Measurements from ENCODE around the gene MACROD1.

The MACROD1 gene

DNA sequence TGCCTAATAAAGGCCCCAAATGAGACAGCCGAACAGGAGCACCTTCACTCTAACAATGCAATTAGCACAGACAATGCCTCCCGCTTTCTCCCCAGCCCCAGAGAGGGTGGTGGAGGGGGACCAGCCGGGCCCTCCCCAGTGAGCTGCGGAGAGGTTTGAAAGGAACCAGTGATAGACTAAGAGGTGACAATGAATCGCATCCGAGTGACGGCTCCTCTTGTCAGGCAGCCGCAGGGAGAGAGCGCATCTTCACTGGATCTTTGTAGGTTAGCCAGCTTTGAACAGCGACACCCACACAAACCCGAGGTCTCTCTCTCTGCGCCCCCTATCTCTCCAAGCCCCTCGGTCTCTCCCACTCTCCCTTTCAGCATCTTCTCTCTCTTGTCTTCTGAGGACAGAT lies 102.1 kb downstream of the MACROD1 start:
- no peak overlapping the region for H3K4me3 ChIP-seq (ENCODE audit: low read depth, low read length)
- TF ChIP-seq, protein P1, sequence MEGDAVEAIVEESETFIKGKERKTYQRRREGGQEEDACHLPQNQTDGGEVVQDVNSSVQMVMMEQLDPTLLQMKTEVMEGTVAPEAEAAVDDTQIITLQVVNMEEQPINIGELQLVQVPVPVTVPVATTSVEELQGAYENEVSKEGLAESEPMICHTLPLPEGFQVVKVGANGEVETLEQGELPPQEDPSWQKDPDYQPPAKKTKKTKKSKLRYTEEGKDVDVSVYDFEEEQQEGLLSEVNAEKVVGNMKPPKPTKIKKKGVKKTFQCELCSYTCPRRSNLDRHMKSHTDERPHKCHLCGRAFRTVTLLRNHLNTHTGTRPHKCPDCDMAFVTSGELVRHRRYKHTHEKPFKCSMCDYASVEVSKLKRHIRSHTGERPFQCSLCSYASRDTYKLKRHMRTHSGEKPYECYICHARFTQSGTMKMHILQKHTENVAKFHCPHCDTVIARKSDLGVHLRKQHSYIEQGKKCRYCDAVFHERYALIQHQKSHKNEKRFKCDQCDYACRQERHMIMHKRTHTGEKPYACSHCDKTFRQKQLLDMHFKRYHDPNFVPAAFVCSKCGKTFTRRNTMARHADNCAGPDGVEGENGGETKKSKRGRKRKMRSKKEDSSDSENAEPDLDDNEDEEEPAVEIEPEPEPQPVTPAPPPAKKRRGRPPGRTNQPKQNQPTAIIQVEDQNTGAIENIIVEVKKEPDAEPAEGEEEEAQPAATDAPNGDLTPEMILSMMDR (IDR thresholded peaks at IDR 0.05; ENCODE audit: low read depth, low read length, missing control alignments) = no peak
- DNase-seq (ENCODE audit: low read depth) = no peak

DNA sequence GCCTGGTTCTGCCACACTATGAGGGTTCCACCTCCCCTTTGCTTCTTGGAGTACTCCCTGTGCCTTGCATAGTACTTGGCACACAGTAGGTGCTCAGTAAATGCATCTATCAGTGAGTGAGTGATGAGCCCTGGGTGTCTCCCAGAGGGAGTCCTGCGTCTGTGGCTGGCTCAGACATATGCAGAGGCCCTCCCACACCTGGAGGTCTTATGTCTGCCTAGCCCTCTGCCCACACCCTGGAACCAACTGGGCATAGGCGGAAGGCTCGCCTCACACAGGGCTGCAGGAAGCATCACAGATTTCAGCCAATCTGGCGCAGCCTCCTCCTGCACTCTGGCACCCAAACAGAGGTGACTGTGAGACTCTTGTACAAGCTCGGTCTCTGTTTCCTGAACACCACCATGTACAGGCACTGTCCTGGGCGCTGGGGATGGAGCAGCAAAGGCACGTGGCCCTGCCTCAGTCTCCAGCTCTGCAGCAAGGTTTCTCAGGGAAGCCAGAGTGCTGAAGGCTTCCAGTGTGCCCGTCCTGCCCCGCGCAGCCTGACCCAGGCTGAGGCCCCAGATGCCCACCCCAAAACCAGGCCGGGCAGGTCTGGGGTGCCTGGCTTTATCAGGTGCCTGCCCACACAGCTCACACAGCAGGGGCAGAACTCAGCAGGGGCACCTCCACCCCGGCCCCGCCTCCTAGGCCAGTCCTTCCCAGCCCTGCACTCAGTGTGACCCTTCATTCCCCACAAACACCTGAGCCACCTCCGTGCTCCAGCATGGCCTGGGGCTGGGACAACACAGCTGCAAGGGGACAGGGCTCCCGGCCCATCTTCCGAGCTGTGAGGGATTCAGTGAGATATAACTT lies 103.5 kb downstream of the MACROD1 start:
- H3K4me3 ChIP-seq (ENCODE audit: low read depth, low read length) = no peak overlapping the region
- TF ChIP-seq, protein P1 (IDR thresholded peaks at IDR 0.05; ENCODE audit: low read depth, low read length, missing control alignments) = no peak
- DNase-seq (ENCODE audit: low read depth) = no peak

DNA sequence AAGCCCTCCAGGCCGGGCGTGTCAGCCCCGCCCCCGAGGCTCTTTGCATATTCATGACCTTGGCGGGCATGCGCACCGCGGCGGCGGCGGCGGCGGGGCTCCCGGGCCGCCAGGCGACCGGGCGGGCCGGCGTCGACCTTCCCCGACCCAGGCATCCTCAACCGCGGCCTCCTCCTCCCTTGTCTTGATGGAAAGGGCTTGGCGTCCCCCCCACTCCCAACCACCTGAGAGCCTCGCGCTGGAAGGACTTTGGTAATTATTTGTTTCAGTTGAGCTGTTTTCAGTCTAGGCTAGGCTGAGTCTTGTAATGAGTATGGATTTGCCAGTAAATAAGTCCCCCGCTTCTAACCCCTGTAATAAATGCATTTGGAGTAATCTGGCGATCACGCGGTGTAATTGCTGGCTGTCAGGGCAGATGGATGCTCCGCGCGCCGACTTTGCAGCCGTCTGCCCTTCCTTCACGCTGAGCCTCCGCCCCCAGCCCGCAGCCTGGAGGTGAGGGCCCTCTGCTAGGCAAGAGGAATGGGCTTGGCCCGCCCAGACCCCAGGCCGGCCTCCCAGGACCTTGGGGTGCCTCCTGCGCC lies 105.0 kb downstream of the MACROD1 start:
- peak overlapping the region; percentile 40 for H3K4me3 ChIP-seq (ENCODE audit: low read depth, low read length)
- no peak for DNase-seq (ENCODE audit: low read depth)
- TF ChIP-seq, protein P1 (IDR thresholded peaks at IDR 0.05; ENCODE audit: low read depth, low read length, missing control alignments) = no peak

DNA sequence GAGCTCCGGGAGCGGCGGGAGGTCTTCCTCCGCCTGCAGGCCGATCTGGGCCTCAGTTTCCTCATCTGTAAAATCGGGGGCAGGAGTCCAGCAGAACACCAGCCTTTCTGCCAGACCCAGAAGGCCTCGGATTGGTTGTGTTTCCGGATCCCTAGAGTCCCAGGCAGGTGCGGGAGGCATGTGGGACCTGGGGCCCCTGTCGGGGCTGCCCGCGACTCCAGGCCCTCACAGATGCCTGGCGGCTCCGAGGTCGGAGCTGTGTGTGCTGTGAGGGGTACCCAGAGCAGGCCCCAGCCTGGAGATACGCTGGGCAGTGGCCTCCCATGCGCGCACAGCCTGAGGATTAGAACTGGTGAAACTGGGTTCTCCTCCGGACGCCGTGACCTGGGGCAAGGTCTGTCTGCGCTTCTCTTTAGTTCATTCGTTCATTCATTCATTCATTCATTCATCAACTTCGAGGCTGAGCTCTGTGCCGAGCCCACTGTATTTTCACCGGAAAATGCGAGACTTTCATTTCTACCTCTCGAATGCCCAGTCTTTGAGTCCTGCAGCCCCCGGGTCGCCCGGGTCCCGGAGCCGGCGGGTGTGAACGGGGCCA lies 105.6 kb downstream of the MACROD1 start:
- H3K4me3 ChIP-seq (ENCODE audit: low read depth, low read length) = peak overlapping the region; percentile 34
- no peak for DNase-seq (ENCODE audit: low read depth)
- TF ChIP-seq, protein P1 (IDR thresholded peaks at IDR 0.05; ENCODE audit: low read depth, low read length, missing control alignments) = no peak

DNA sequence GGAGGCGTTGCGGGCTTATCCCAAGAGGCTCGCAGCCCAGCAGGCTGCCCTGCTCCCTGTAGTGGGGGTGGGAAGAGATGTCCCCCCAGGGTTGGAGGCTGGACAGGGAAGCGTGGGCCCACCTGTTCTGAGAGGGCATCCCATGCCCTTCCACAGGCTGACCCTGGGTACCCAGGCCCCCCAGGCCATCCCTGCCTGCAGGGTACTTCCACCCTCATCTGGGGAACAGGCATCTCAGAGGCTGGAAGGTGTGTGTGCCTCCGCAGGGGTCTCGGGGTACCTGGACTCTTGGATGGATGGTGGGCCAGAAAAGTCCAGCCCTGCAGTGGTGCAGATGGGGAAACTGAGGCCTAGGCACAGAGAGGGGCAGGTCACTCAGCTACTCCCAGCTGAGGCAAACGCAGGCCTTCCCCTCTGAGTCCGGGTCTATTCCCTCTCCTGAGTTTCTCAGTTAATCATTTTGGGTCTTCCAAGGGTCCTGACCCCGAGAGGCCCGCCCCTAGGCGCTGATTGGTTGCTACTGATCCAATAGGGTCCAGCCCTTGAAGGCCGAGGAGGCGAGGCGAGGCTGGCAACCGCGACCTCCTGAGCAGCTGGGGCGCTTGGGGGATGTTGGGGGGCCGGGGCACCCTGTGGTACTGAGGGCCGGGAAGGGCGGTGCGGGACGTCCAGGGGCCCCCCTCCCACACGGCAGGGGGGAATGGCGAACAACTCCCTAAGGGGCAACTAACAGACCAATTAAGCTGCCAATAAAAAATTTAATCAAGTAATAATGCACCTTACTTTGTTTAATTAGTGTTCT lies 106.4 kb downstream of the MACROD1 start:
- no peak overlapping the region for H3K4me3 ChIP-seq (ENCODE audit: low read depth, low read length)
- TF ChIP-seq, protein P1 (IDR thresholded peaks at IDR 0.05; ENCODE audit: low read depth, low read length, missing control alignments) = no peak
- no peak for DNase-seq (ENCODE audit: low read depth)

DNA sequence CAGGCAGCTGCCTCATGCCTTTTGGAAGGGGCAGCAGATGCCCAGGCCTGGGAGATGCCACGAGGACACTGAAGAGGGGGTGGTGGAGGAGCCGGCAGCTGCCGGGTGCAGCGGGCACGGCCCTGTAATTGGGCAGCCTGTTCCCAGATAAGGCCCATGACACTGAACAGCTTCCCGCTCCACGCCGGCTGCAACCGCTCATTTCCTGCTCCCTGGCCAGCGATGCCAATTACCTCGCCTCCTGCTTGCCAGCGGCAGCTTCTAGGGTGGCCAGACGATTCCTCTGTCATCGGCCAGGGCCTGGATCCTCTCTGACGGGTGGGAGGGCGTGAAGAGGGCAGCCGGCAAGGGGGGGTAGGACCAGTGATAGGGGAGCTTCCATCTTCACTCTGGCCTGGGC lies 107.4 kb downstream of the MACROD1 start:
- no peak overlapping the region for H3K4me3 ChIP-seq (ENCODE audit: low read depth, low read length)
- TF ChIP-seq, protein P1 (IDR thresholded peaks at IDR 0.05; ENCODE audit: low read depth, low read length, missing control alignments) = no peak
- DNase-seq (ENCODE audit: low read depth) = no peak
